Mesendoderm (in vitro differentiated cells): ENCODE results near the gene B4GALNT1.
A peak's percentile ranks its signal among the peaks of the same experiment; 100 is the strongest.

Source experiments
- DNase-seq: peaks from one replicate; pipeline ENCODE4 v3.0.0; 2013
- H2AK5ac ChIP-seq: 2 replicates; pipeline ENCODE4 v1.6.1; 2013; ENCODE audit warnings: low read length, inconsistent platforms
- H2BK120ac ChIP-seq: 2 replicates; pipeline ENCODE4 v1.6.1; 2013; ENCODE audit warnings: low read depth, mild to moderate bottlenecking, low read length, moderate library complexity, mixed read lengths
- H2BK15ac ChIP-seq: replicated peaks from 2 replicates; pipeline ENCODE4 v1.6.1; 2013; ENCODE audit warnings: low read depth, mild to moderate bottlenecking, moderate library complexity
- H2BK5ac ChIP-seq: 2 replicates; pipeline ENCODE4 v1.6.1; 2013; ENCODE audit warnings: low read length, inconsistent platforms
- H3K18ac ChIP-seq: 2 replicates; pipeline ENCODE4 v1.6.1; 2013; ENCODE audit warnings: mild to moderate bottlenecking, low read length, mixed read lengths
- H3K23ac ChIP-seq: one replicate; pipeline ENCODE4 v1.6.1; 2013; ENCODE audit warnings: low read length
- H3K27ac ChIP-seq: 2 replicates; pipeline ENCODE4 v1.5.1; 2013; ENCODE audit warnings: low read depth, mild to moderate bottlenecking, inconsistent platforms, low read length, moderate library complexity
- H3K27me3 ChIP-seq: 2 replicates; pipeline ENCODE4 v1.6.1; 2013; ENCODE audit warnings: low read length, control low read depth, mild to moderate bottlenecking, inconsistent platforms; ENCODE audit not compliant: insufficient read depth, poor library complexity
- H3K36me3 ChIP-seq: 2 replicates; pipeline ENCODE4 v1.6.1; 2013; ENCODE audit warnings: low read length, inconsistent platforms; ENCODE audit not compliant: control insufficient read depth, insufficient read depth
- H3K4ac ChIP-seq: one replicate; pipeline ENCODE4 v1.6.1; 2013; ENCODE audit warnings: low read depth, mild to moderate bottlenecking, low read length, moderate library complexity
- H3K4me1 ChIP-seq: 2 replicates; pipeline ENCODE4 v1.6.1; 2013; ENCODE audit warnings: low read depth, low read length, inconsistent platforms; ENCODE audit not compliant: control insufficient read depth
- H3K4me2 ChIP-seq: 2 replicates; pipeline ENCODE4 v1.6.1; 2013; ENCODE audit warnings: low read length
- H3K4me3 ChIP-seq: 2 replicates; pipeline ENCODE4 v1.5.1; 2013; ENCODE audit warnings: mild to moderate bottlenecking, low read length
- H3K56ac ChIP-seq: one replicate; pipeline ENCODE4 v1.6.1; 2013; ENCODE audit warnings: low read length
- H3K79me1 ChIP-seq: 2 replicates; pipeline ENCODE4 v1.6.1; 2013; ENCODE audit warnings: low read length, inconsistent platforms
- H3K79me2 ChIP-seq: 2 replicates; pipeline ENCODE4 v1.6.1; 2013; ENCODE audit warnings: mild to moderate bottlenecking, low read length; ENCODE audit not compliant: control insufficient read depth, insufficient read depth
- H3K9ac ChIP-seq: 2 replicates; pipeline ENCODE4 v1.6.1; 2013; ENCODE audit warnings: low read length, inconsistent platforms
- H4K5ac ChIP-seq: one replicate; pipeline ENCODE4 v1.6.1; 2013; ENCODE audit warnings: low read length
- H4K8ac ChIP-seq: one replicate; pipeline ENCODE4 v1.6.1; 2013; ENCODE audit warnings: low read depth, mild to moderate bottlenecking, control low read depth, low read length, moderate library complexity
- WGBS: extraction: QIAGEN DNeasy Blood & Tissue Kit; methylation state at CpG from one replicate; pipeline ENCODE4 v1.1.7; 2013; ENCODE audit warnings: low lambda C conversion rate, missing lambda C conversion rate; ENCODE audit not compliant: insufficient coverage; ENCODE audit errors: extremely low coverage; 5-methylcytosine and 5-hydroxymethylcytosine counted together

The B4GALNT1 gene

DNA sequence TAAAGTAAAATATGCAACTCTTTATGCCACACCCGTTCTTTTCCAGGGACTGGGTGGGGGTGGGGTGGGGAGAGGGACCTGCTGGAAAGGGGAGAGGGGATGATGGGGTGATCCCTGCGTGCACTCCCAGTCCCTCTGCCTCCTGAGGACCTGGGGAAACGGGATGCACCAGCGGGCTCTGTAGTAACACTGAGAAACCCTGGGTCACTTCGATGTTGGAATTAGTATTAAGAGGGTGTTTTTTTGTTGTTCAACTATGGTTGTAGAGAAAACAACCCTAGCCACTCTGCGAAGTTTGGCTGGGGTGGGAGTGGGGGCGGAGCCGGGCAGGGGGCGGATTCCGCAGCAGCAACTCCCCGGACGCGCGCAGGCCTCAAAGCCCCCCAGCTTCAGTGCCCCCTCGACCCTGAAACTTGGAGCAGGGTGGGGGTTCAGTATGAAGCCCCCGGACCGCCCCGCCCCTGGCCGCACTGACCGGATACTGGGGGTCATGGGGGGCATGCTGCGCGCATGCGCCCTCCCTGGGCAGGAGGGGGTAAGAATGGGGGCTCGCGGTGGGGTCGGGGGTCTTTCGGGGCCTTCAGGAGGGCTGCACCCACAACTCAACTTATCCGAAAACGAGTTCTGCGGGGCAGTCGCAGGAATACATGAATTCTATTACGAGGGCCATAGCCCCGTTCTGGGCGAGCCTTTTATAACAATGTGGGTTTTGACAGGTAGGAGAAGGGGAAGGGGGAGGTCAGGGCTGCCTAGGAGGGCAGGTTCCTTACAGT is 23.0 kb downstream of the B4GALNT1 start:
- H3K36me3 ChIP-seq = no peaks in the 10 kb centered on the region
- H2BK5ac ChIP-seq = no peak overlapping the region
- H2BK120ac ChIP-seq = no peak overlapping the region
- H3K27me3 ChIP-seq = peaks cover 21% of the 10 kb centered on the region
- H2BK15ac ChIP-seq = no peak overlapping the region
- no CpG with 5 or more reads among the region's 34 CpGs for WGBS
- no peak overlapping the region for H3K27ac ChIP-seq
- no peaks in the 10 kb centered on the region for H3K79me2 ChIP-seq
- no peak overlapping the region for H2AK5ac ChIP-seq
- H3K4me1 ChIP-seq = peaks cover 12% of the 10 kb centered on the region
- peak overlapping the region; percentile 80 for H3K4me2 ChIP-seq
- peak; percentile 45 for DNase-seq
- no peak overlapping the region for H4K5ac ChIP-seq
- no peak overlapping the region for H4K8ac ChIP-seq
- H3K4ac ChIP-seq = no peak overlapping the region
- peak overlapping the region; percentile 63 for H3K9ac ChIP-seq
- peak overlapping the region; percentile 29 for H3K18ac ChIP-seq
- H3K23ac ChIP-seq = no peak overlapping the region
- H3K56ac ChIP-seq = peak overlapping the region; percentile 77
- H3K4me3 ChIP-seq = peak overlapping the region; percentile 43
- peaks cover 4% of the 10 kb centered on the region for H3K79me1 ChIP-seq

DNA sequence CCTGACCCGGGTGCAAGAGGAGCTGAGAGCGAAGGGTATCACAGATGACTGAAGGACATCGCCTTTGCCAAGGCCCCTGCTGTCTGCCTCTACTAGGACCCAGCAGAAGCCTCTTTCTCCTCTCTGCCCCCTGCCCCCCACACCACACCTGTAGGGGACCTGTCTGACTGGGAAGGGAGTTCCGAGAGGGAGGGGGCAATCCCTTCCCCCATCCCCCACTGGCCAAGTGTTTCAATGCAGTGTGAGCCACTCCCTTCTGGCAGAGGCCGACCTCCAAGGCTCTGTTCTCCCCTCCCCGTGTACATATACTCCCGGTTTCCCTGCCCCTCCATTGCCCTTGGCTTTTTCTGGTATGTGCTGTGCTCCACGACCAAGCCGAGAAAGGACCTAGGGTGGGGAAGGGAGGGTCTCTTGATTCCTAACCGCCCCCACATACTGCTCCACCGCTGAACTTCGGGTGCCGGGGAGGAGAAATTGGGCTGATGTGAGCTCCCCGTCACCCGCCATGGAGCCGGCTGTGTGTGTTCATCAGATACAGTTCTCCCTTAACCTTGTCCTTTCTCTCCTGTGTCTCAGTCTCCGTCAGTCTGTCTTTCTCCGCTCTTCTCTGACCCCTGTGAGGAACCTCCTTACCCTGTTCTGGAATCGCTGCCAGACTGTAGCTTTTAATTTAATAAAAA is 23.8 kb downstream of the B4GALNT1 start:
- Histone ChIP-seq H3K18ac (no peak overlapping the region), H3K4me2 (peak overlapping the region; percentile 16), H3K4ac (no peak overlapping the region), H4K8ac (no peak overlapping the region), H3K79me1 (peaks cover 4% of the 10 kb centered on the region), H3K23ac (no peak overlapping the region), H2BK120ac (no peak overlapping the region), H3K79me2 (no peaks in the 10 kb centered on the region), H3K27me3 (peaks cover 17% of the 10 kb centered on the region), H4K5ac (no peak overlapping the region), H3K56ac (peak overlapping the region; percentile 73), H3K27ac (no peak overlapping the region), H2BK5ac (no peak overlapping the region), H3K36me3 (no peaks in the 10 kb centered on the region), H3K9ac (peak overlapping the region; percentile 60), H2AK5ac (no peak overlapping the region), H2BK15ac (no peak overlapping the region), H3K4me3 (no peak overlapping the region), H3K4me1 (peaks cover 12% of the 10 kb centered on the region)
- no CpG with 5 or more reads among the region's 19 CpGs for WGBS
- DNase-seq = peak; percentile 57

GRCh38 chr12:57607958-57608663 is 24.9 kb downstream of the B4GALNT1 start:
- Histone ChIP-seq H3K4me3 (no peak overlapping the region), H3K18ac (no peak overlapping the region), H3K79me2 (no peaks in the 10 kb centered on the region), H3K27ac (no peak overlapping the region), H3K23ac (no peak overlapping the region), H3K9ac (no peak overlapping the region), H3K56ac (no peak overlapping the region), H4K5ac (no peak overlapping the region), H3K27me3 (peaks cover 9% of the 10 kb centered on the region), H4K8ac (no peak overlapping the region), H2BK5ac (no peak overlapping the region), H3K79me1 (peaks cover 4% of the 10 kb centered on the region), H2BK15ac (no peak overlapping the region), H3K4me1 (peaks cover 13% of the 10 kb centered on the region), H3K36me3 (no peaks in the 10 kb centered on the region), H2BK120ac (no peak overlapping the region), H3K4ac (no peak overlapping the region), H3K4me2 (no peak overlapping the region), H2AK5ac (no peak overlapping the region)
- WGBS = no CpG with 5 or more reads among the region's 12 CpGs
- no peak for DNase-seq

- no peak overlapping the region for H3K4ac ChIP-seq
- H3K36me3 ChIP-seq = peaks cover 1% of the 10 kb centered on the region
- H3K4me3 ChIP-seq = no peak overlapping the region
- no peak overlapping the region for H3K18ac ChIP-seq
- H3K23ac ChIP-seq = no peak overlapping the region
- peaks cover 13% of the 10 kb centered on the region for H3K4me1 ChIP-seq
- WGBS = no CpG with 5 or more reads among the region's 11 CpGs
- no peak overlapping the region for H4K8ac ChIP-seq
- no peak overlapping the region for H3K4me2 ChIP-seq
- no peak overlapping the region for H3K27ac ChIP-seq
- H2BK5ac ChIP-seq = no peak overlapping the region
- H3K56ac ChIP-seq = no peak overlapping the region
- no peaks in the 10 kb centered on the region for H3K79me2 ChIP-seq
- H3K79me1 ChIP-seq = peaks cover 4% of the 10 kb centered on the region
- H2BK120ac ChIP-seq = no peak overlapping the region
- peaks cover under 1% of the 10 kb centered on the region for H3K27me3 ChIP-seq
- no peak overlapping the region for H2AK5ac ChIP-seq
- H4K5ac ChIP-seq = no peak overlapping the region
- DNase-seq = no peak
- no peak overlapping the region for H3K9ac ChIP-seq
- H2BK15ac ChIP-seq = no peak overlapping the region
These were observed 26.2 kb downstream of the B4GALNT1 start for GRCh38 chr12:57606821-57607220.

DNA sequence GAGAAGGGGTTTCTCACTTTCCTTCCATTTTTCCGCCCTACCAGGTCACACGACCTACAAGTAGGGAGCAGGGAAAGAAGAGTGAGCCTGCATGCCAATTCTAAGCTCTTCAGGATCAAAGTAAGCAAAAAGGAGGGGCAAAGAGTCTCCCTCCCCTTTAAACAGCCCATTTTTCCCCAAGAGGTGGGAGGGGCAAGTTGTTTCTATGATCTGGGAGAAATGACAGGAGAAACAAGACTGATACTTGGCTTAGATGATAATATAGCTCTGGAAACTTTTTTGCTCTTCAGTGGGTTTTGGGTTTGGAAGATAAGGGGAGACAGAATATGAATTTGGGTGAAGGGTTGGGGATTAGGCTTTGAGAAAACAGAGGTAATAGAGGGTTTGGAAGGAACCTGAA is 26.6 kb downstream of the B4GALNT1 start:
- peaks cover 4% of the 10 kb centered on the region for H3K79me1 ChIP-seq
- no peak overlapping the region for H4K5ac ChIP-seq
- no peaks in the 10 kb centered on the region for H3K27me3 ChIP-seq
- no peak overlapping the region for H2BK15ac ChIP-seq
- no peak overlapping the region for H3K56ac ChIP-seq
- peaks cover 1% of the 10 kb centered on the region for H3K36me3 ChIP-seq
- H3K23ac ChIP-seq = no peak overlapping the region
- H3K4me3 ChIP-seq = no peak overlapping the region
- H3K9ac ChIP-seq = no peak overlapping the region
- no CpG with 5 or more reads among the region's 2 CpGs for WGBS
- H3K4me2 ChIP-seq = no peak overlapping the region
- no peak overlapping the region for H2AK5ac ChIP-seq
- H3K18ac ChIP-seq = no peak overlapping the region
- H3K4me1 ChIP-seq = peaks cover 13% of the 10 kb centered on the region
- H4K8ac ChIP-seq = no peak overlapping the region
- no peak overlapping the region for H3K4ac ChIP-seq
- no peaks in the 10 kb centered on the region for H3K79me2 ChIP-seq
- H3K27ac ChIP-seq = no peak overlapping the region
- no peak overlapping the region for H2BK5ac ChIP-seq
- no peak for DNase-seq
- no peak overlapping the region for H2BK120ac ChIP-seq
